ENCODE data around the gene DPF1.

Gene DPF1

DNA sequence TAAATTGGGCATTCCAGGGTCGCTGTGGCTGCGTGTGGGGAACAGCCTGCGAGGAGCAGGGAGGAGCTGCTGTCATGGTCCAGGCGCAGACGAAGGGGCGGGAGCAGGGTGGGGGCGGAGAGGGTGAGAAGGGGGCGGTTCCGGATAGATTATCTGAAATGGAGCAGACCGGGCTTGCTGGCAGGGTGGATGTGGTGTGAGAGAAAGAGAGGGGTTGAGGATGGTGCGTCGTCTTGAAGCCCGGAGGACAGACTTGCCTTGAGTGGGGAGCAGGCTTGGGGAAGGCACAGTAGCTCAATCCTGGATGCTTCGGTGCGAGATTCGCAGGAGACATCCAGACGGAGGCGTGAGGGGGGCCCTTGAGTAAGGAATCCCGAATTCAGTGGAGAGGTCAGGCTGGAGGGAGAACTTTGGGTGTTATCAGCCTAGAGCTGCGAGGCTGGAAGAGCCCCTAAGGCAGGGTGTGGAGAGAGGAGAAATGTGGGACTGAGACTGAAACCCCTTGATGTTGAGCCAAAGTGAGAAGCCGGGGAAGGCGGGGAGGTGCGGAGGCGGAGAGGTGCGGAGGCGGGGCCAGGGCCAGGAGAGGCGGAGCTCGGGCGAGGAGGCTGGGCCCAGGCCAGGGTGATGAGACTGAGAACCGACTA is 40.6 kb downstream of the DPF1 start:
- TF ChIP-seq ZFP3 (CRISPR knock-in tag; IDR thresholded peaks at IDR 0.05) (no peak), BACH2 (CRISPR knock-in tag; IDR thresholded peaks at IDR 0.05; ENCODE audit: borderline replicate concordance) (no peak), ZFP30 (CRISPR knock-in tag; IDR thresholded peaks at IDR 0.05) (no peak), ZNF8 (CRISPR knock-in tag; IDR thresholded peaks at IDR 0.05) (no peak), TCF4 (CRISPR knock-in tag; IDR thresholded peaks at IDR 0.05; ENCODE audit: borderline replicate concordance) (no peak), PPARA (CRISPR knock-in tag; IDR thresholded peaks at IDR 0.05; ENCODE audit: borderline replicate concordance) (no peak)
- ATAC-seq = no peak

- no peak for ATAC-seq
- TF ChIP-seq TCF4 (CRISPR knock-in tag; IDR thresholded peaks at IDR 0.05; ENCODE audit: borderline replicate concordance) = no peak
- TF ChIP-seq ZFP30 (CRISPR knock-in tag; IDR thresholded peaks at IDR 0.05) = no peak
- TF ChIP-seq ZNF565 (CRISPR knock-in tag; conservative IDR thresholded peaks at IDR 0.05; ENCODE audit: low read depth) = no peak
- TF ChIP-seq, protein P1, sequence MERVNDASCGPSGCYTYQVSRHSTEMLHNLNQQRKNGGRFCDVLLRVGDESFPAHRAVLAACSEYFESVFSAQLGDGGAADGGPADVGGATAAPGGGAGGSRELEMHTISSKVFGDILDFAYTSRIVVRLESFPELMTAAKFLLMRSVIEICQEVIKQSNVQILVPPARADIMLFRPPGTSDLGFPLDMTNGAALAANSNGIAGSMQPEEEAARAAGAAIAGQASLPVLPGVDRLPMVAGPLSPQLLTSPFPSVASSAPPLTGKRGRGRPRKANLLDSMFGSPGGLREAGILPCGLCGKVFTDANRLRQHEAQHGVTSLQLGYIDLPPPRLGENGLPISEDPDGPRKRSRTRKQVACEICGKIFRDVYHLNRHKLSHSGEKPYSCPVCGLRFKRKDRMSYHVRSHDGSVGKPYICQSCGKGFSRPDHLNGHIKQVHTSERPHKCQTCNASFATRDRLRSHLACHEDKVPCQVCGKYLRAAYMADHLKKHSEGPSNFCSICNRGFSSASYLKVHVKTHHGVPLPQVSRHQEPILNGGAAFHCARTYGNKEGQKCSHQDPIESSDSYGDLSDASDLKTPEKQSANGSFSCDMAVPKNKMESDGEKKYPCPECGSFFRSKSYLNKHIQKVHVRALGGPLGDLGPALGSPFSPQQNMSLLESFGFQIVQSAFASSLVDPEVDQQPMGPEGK (CRISPR knock-in tag; IDR thresholded peaks at IDR 0.05; ENCODE audit: borderline replicate concordance) = no peak
- no peak for TF ChIP-seq ZNF70 (CRISPR knock-in tag; IDR thresholded peaks at IDR 0.05)
- TF ChIP-seq, protein P2, sequence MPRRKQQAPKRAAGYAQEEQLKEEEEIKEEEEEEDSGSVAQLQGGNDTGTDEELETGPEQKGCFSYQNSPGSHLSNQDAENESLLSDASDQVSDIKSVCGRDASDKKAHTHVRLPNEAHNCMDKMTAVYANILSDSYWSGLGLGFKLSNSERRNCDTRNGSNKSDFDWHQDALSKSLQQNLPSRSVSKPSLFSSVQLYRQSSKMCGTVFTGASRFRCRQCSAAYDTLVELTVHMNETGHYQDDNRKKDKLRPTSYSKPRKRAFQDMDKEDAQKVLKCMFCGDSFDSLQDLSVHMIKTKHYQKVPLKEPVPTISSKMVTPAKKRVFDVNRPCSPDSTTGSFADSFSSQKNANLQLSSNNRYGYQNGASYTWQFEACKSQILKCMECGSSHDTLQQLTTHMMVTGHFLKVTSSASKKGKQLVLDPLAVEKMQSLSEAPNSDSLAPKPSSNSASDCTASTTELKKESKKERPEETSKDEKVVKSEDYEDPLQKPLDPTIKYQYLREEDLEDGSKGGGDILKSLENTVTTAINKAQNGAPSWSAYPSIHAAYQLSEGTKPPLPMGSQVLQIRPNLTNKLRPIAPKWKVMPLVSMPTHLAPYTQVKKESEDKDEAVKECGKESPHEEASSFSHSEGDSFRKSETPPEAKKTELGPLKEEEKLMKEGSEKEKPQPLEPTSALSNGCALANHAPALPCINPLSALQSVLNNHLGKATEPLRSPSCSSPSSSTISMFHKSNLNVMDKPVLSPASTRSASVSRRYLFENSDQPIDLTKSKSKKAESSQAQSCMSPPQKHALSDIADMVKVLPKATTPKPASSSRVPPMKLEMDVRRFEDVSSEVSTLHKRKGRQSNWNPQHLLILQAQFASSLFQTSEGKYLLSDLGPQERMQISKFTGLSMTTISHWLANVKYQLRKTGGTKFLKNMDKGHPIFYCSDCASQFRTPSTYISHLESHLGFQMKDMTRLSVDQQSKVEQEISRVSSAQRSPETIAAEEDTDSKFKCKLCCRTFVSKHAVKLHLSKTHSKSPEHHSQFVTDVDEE (CRISPR knock-in tag; IDR thresholded peaks at IDR 0.05) = no peak
- no peak for TF ChIP-seq ZNF8 (CRISPR knock-in tag; IDR thresholded peaks at IDR 0.05)
- no peak for TF ChIP-seq PPARA (CRISPR knock-in tag; IDR thresholded peaks at IDR 0.05; ENCODE audit: borderline replicate concordance)
- no peak for TF ChIP-seq ESRRG (CRISPR knock-in tag; IDR thresholded peaks at IDR 0.05)
- TF ChIP-seq, protein P3, sequence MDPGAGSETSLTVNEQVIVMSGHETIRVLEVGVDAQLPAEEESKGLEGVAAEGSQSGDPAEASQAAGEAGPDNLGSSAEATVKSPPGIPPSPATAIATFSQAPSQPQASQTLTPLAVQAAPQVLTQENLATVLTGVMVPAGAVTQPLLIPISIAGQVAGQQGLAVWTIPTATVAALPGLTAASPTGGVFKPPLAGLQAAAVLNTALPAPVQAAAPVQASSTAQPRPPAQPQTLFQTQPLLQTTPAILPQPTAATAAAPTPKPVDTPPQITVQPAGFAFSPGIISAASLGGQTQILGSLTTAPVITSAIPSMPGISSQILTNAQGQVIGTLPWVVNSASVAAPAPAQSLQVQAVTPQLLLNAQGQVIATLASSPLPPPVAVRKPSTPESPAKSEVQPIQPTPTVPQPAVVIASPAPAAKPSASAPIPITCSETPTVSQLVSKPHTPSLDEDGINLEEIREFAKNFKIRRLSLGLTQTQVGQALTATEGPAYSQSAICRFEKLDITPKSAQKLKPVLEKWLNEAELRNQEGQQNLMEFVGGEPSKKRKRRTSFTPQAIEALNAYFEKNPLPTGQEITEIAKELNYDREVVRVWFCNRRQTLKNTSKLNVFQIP (CRISPR knock-in tag; IDR thresholded peaks at IDR 0.05; ENCODE audit: borderline replicate concordance, low read depth) = no peak
- no peak for TF ChIP-seq BACH2 (CRISPR knock-in tag; IDR thresholded peaks at IDR 0.05; ENCODE audit: borderline replicate concordance)
- no peak for TF ChIP-seq ISL1 (CRISPR knock-in tag; IDR thresholded peaks at IDR 0.05)
- TF ChIP-seq OSR1 (CRISPR knock-in tag; IDR thresholded peaks at IDR 0.05) = no peak
- no peak for TF ChIP-seq RARB (CRISPR knock-in tag; IDR thresholded peaks at IDR 0.05)
- no peak for TF ChIP-seq CSDC2 (CRISPR knock-in tag; IDR thresholded peaks at IDR 0.05)
Measured at GRCh38 chr19:38182536-38183210, 41.3 kb downstream of the DPF1 start.

GRCh38 chr19:38180071-38180470 is 44.0 kb downstream of the DPF1 start:
- TF ChIP-seq, protein P2 (CRISPR knock-in tag; IDR thresholded peaks at IDR 0.05) = no peak
- TF ChIP-seq OSR1 (CRISPR knock-in tag; IDR thresholded peaks at IDR 0.05) = no peak
- ATAC-seq = no peak

DNA sequence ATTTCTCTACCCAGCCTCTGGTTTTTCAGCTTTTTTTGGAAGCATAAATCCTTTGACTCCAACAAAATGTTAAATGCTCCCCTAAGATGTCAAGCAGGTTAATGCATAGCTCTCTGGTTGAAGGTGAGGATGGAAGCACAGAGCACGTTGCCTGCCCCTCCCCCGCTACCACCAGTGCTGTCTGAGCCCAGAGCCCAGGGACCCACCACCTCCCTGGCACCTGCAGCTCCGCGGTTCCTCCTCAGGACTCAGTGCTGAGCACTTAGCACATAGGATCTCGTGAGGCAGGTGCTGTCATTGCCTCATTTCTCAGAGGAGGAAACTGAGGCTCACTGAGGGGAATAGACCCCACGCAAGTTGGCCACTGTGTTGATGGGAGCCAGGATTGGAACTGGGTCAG is 48.6 kb downstream of the DPF1 start:
- ATAC-seq = no peak

More for the DNA sequence above, 48.6 kb downstream of the DPF1 start:
- TF ChIP-seq ZFP3 (CRISPR knock-in tag; IDR thresholded peaks at IDR 0.05) = no peak
- TF ChIP-seq, protein P4, sequence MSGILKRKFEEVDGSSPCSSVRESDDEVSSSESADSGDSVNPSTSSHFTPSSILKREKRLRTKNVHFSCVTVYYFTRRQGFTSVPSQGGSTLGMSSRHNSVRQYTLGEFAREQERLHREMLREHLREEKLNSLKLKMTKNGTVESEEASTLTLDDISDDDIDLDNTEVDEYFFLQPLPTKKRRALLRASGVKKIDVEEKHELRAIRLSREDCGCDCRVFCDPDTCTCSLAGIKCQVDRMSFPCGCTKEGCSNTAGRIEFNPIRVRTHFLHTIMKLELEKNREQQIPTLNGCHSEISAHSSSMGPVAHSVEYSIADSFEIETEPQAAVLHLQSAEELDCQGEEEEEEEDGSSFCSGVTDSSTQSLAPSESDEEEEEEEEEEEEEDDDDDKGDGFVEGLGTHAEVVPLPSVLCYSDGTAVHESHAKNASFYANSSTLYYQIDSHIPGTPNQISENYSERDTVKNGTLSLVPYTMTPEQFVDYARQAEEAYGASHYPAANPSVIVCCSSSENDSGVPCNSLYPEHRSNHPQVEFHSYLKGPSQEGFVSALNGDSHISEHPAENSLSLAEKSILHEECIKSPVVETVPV (CRISPR knock-in tag; IDR thresholded peaks at IDR 0.05) = no peak
- TF ChIP-seq ZFP30 (CRISPR knock-in tag; IDR thresholded peaks at IDR 0.05) = no peak
- TF ChIP-seq SNAI2 (CRISPR knock-in tag; IDR thresholded peaks at IDR 0.05) = no peak
- TF ChIP-seq ZNF70 (CRISPR knock-in tag; IDR thresholded peaks at IDR 0.05) = no peak
- TF ChIP-seq ESRRG (CRISPR knock-in tag; IDR thresholded peaks at IDR 0.05) = no peak
- no peak for TF ChIP-seq ZC3H10 (CRISPR knock-in tag; IDR thresholded peaks at IDR 0.05)
- no peak for TF ChIP-seq RARB (CRISPR knock-in tag; IDR thresholded peaks at IDR 0.05)
- TF ChIP-seq TOX (CRISPR knock-in tag; IDR thresholded peaks at IDR 0.05; ENCODE audit: borderline replicate concordance) = no peak
